ENCODE measurements around the gene ZNF654. TPM values are rescaled to one million over a fixed set of nuclear protein-coding genes. Genes with fewer than 3 reads are reported as not detected.

ZNF654 gene
- total RNA-seq, 2 donors from 2014 or later: 12.5 to 18.1 TPM

DNA sequence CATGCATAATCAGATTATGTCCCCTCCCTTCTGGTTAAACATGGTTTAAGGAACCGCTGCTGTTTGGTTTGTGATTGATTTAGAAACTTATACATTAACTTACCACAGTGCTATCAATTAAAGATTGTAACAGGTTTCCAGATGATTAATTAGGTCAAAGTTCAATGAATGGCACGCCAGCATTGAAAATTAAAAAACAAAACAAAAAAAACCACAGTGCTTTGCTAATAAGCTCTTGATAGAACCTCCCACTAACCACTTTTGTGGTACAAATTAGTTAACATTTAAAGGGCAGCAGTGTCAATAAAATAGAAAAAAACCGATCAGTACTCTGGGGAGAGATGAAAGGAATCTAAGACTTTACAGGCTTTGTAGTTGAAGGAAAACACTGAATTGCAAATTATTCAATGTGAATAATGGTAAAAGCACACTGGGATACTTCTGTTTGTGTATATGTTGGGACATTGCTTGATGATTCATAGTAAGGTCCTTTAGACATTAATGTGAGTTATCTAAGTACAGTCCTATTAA is 83.1 kb downstream of the ZNF654 start:
- H3K9me3 ChIP-seq: no peaks in the 10 kb centered on the region
- intact Hi-C loops (cut with DNase I): no loop called here
- TF ChIP-seq POLR2AphosphoS5 (IDR thresholded peaks at IDR 0.05) (no peak), POLR2A (IDR thresholded peaks at IDR 0.05) (no peak)
- TF ChIP-seq, protein P1, sequence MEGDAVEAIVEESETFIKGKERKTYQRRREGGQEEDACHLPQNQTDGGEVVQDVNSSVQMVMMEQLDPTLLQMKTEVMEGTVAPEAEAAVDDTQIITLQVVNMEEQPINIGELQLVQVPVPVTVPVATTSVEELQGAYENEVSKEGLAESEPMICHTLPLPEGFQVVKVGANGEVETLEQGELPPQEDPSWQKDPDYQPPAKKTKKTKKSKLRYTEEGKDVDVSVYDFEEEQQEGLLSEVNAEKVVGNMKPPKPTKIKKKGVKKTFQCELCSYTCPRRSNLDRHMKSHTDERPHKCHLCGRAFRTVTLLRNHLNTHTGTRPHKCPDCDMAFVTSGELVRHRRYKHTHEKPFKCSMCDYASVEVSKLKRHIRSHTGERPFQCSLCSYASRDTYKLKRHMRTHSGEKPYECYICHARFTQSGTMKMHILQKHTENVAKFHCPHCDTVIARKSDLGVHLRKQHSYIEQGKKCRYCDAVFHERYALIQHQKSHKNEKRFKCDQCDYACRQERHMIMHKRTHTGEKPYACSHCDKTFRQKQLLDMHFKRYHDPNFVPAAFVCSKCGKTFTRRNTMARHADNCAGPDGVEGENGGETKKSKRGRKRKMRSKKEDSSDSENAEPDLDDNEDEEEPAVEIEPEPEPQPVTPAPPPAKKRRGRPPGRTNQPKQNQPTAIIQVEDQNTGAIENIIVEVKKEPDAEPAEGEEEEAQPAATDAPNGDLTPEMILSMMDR (IDR thresholded peaks at IDR 0.05): no peak
- DNase-seq (ENCODE audit: low spot score): no peak
- H3K27ac ChIP-seq: no peak overlapping the region
- no peak overlapping the region for H3K4me3 ChIP-seq
- H3K4me1 ChIP-seq (replicated peaks): no peaks in the 10 kb centered on the region
- 67% methylated on average over 3 of the region's 3 CpGs for WGBS
- no peaks in the 10 kb centered on the region for H3K27me3 ChIP-seq (replicated peaks; ENCODE audit: insufficient read depth)
- H3K36me3 ChIP-seq: no peaks in the 10 kb centered on the region

DNA sequence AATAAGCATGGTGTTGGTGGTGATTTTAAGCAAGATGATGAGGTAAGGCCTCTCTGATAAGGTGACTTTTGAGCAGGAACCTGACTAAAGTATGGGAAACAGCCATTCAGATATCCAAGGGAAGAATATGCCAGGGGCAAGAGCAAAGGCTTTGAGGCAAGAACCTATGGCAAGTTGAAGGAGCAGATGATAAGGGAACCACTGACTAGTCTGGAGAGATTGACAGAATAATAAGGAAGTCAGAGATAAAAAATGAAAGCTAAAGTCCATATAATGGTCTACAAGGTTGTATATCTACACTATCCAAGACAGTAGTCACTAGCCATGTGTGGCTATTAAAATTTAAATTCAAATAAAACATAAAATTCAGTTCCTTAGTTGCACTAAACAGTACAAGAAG is 88.2 kb downstream of the ZNF654 start:
- no peaks in the 10 kb centered on the region for H3K27me3 ChIP-seq (replicated peaks; ENCODE audit: insufficient read depth)
- no peak overlapping the region for H3K27ac ChIP-seq
- no peaks in the 10 kb centered on the region for H3K9me3 ChIP-seq
- DNase-seq (ENCODE audit: low spot score): no peak
- intact Hi-C loops (cut with DNase I): no loop called here
- no peaks in the 10 kb centered on the region for H3K36me3 ChIP-seq
- TF ChIP-seq POLR2A (IDR thresholded peaks at IDR 0.05) (no peak), POLR2AphosphoS5 (IDR thresholded peaks at IDR 0.05) (no peak)
- TF ChIP-seq, protein P1 (IDR thresholded peaks at IDR 0.05): no peak
- H3K4me1 ChIP-seq (replicated peaks): no peaks in the 10 kb centered on the region
- no peak overlapping the region for H3K4me3 ChIP-seq

DNA sequence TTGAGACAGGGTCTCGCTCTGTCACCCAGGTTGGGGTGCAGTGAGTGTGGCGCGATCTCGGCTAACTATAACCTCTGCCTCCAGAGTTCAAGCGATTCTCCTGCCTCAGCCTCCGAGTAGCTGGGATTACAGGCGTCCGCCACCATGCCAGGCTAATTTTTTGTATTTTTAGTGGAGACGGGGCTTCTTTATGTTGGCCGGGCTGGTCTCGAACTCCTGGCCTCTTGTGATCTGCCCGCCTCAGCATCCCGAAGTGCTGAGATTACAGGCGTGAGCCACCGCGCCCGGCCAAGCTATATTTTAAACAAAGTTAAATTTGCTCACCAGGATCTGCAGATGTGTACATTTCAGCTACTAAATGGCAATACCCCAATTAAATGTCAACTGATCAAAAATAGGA is 89.6 kb downstream of the ZNF654 start:
- TF ChIP-seq POLR2A (IDR thresholded peaks at IDR 0.05) (no peak), POLR2AphosphoS5 (IDR thresholded peaks at IDR 0.05) (no peak)
- TF ChIP-seq, protein P1 (IDR thresholded peaks at IDR 0.05): no peak
- Histone ChIP-seq H3K4me3 (peak overlapping the region; percentile 73), H3K27ac (no peak overlapping the region), H3K27me3 (replicated peaks; ENCODE audit: insufficient read depth) (no peaks in the 10 kb centered on the region), H3K36me3 (no peaks in the 10 kb centered on the region), H3K4me1 (replicated peaks) (no peaks in the 10 kb centered on the region), H3K9me3 (no peaks in the 10 kb centered on the region)
- no peak for DNase-seq (ENCODE audit: low spot score)
- intact Hi-C loops (cut with DNase I): loop anchor here (1.0 kb wide), 1 partner anchor 89 kb away; the partner anchor contains the start of genes CGGBP1 and ZNF654
- WGBS: 59% methylated on average over 17 of the region's 17 CpGs

DNA sequence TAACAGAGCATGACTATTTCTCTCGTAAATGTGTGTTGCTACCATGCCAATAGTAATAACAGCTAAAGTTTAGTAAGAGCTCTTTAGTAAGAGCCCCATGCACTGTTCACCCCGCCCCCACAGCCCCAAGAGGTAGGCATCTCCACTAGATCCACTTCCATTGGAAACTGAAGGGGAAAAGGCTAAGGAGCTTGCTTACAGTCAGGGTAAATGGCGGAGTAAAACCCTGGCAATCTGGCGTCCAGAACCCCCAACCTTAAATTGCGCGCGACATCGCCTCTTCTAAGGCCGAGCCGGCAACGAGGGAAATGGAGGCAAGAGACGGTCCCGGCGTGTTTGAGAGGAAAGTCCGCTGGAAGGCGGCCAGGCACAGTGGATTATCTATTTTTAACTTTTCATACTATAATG is 90.0 kb downstream of the ZNF654 start:
- intact Hi-C loops (cut with DNase I): loop anchor here (1.0 kb wide), 1 partner anchor 90 kb away; the partner anchor contains the start of genes CGGBP1 and ZNF654

More for the DNA sequence above, 90.0 kb downstream of the ZNF654 start:
- H3K36me3 ChIP-seq: no peaks in the 10 kb centered on the region
- H3K27ac ChIP-seq: peak overlapping the region; percentile 93
- no peaks in the 10 kb centered on the region for H3K27me3 ChIP-seq (replicated peaks; ENCODE audit: insufficient read depth)
- H3K4me1 ChIP-seq (replicated peaks): no peaks in the 10 kb centered on the region
- H3K9me3 ChIP-seq: no peaks in the 10 kb centered on the region
- no peak for DNase-seq (ENCODE audit: low spot score)
- TF ChIP-seq POLR2A (IDR thresholded peaks at IDR 0.05) (no peak), POLR2AphosphoS5 (IDR thresholded peaks at IDR 0.05) (no peak)
- TF ChIP-seq, protein P1 (IDR thresholded peaks at IDR 0.05): no peak
- H3K4me3 ChIP-seq: peak overlapping the region; percentile 73
- under 1% methylated on average over 16 of the region's 16 CpGs for WGBS

Data from prostate gland (tissue), 2 donors.